IMR-90 (cell line): ENCODE data around the gene DIRAS2. TPM values are rescaled to one million over a fixed set of nuclear protein-coding genes. Genes with fewer than 3 reads are reported as not detected.

ENCODE experiments used
- ATAC-seq: fragments of 200-7000 bp; cut with Tn5 transposase; 2 replicates; pipeline ENCODE4 v1.9.1; 2020; ENCODE audit warnings: low read depth, mild to moderate bottlenecking, moderate library complexity
- BruUV-seq: library from RNA; stranded (reverse); fragments of 400-500 nt; replicated peaks from 2 replicates; lab custom pipeline; 2021; lab: Mats Ljungman, UMichigan
- CTCF ChIA-PET: fragments of 300-600 bp; formaldehyde crosslinking; extraction: SDS; loops from one replicate; lab custom pipeline; 2021; ENCODE audit warnings: antibody characterized with exemption; lab: Yijun Ruan, JAX
- POLR2A ChIA-PET: fragments of 300-600 bp; sonication (Branson Sonifier 250); formaldehyde crosslinking; loops from one replicate; lab custom pipeline; 2022; ENCODE audit warnings: antibody characterized with exemption; ENCODE audit not compliant: unreplicated experiment; lab: Charles Lee
- DNase-seq: peaks from one replicate; pipeline ENCODE4 v3.0.0; 2013
- H2AFZ ChIP-seq: replicated peaks from 2 replicates; pipeline ENCODE3; 2013; ENCODE audit warnings: low read length, mild to moderate bottlenecking; ENCODE audit not compliant: poor library complexity
- H2AK5ac ChIP-seq: 2 replicates; pipeline ENCODE4 v1.6.1; 2013; ENCODE audit warnings: low read depth, low read length, inconsistent platforms
- H2AK9ac ChIP-seq: replicated peaks from 2 replicates; pipeline ENCODE3; 2013; ENCODE audit warnings: mild to moderate bottlenecking, low read depth, low read length, moderate library complexity; ENCODE audit not compliant: poor library complexity
- H2BK120ac ChIP-seq: 2 replicates; pipeline ENCODE4 v1.6.1; 2013; ENCODE audit warnings: low read depth, low read length, inconsistent platforms
- H2BK15ac ChIP-seq: 3 replicates; pipeline ENCODE4 v1.6.1; 2013; ENCODE audit warnings: low read depth, low read length, inconsistent platforms
- H2BK20ac ChIP-seq: 2 replicates; pipeline ENCODE4 v1.6.1; 2013; ENCODE audit warnings: low read depth, mild to moderate bottlenecking, inconsistent platforms, low read length, moderate library complexity
- H2BK5ac ChIP-seq: 2 replicates; pipeline ENCODE4 v1.6.1; 2013; ENCODE audit warnings: mild to moderate bottlenecking, low read depth, low read length, inconsistent platforms; ENCODE audit not compliant: poor library complexity, severe bottlenecking
- H3K14ac ChIP-seq: replicated peaks from 2 replicates; pipeline ENCODE4 v1.6.1; 2013; ENCODE audit warnings: low read depth, low read length, inconsistent platforms
- H3K18ac ChIP-seq: 2 replicates; pipeline ENCODE4 v1.6.1; 2013; ENCODE audit warnings: low read depth, low read length, control low read depth
- H3K23ac ChIP-seq: 2 replicates; pipeline ENCODE4 v1.6.1; 2013; ENCODE audit warnings: low read depth, low read length, inconsistent platforms
- H3K27ac ChIP-seq: 2 replicates; pipeline ENCODE4 v1.5.1; 2013; ENCODE audit warnings: mild to moderate bottlenecking, control low read depth, low read length; ENCODE audit not compliant: insufficient read depth
- H3K27me3 ChIP-seq: 2 replicates; pipeline ENCODE4 v1.6.1; 2013; ENCODE audit warnings: low read length; ENCODE audit not compliant: control insufficient read depth, insufficient read depth
- H3K36me3 ChIP-seq: 2 replicates; pipeline ENCODE4 v1.6.1; 2013; ENCODE audit warnings: low read length, mixed read lengths; ENCODE audit not compliant: control insufficient read depth, insufficient read depth
- H3K4ac ChIP-seq: 2 replicates; pipeline ENCODE4 v1.6.1; 2013; ENCODE audit warnings: low read depth, low read length, inconsistent platforms
- H3K4me1 ChIP-seq: 2 replicates; pipeline ENCODE4 v1.6.1; 2013; ENCODE audit warnings: low read length, mixed read lengths; ENCODE audit not compliant: control insufficient read depth, insufficient read depth
- H3K4me2 ChIP-seq: 2 replicates; pipeline ENCODE4 v1.6.1; 2013; ENCODE audit warnings: low read depth, mild to moderate bottlenecking, control low read depth, low read length, moderate library complexity
- H3K4me3 ChIP-seq: 2 replicates; pipeline ENCODE4 v1.5.1; 2013; ENCODE audit warnings: low read depth, mild to moderate bottlenecking, control low read depth, low read length, moderate library complexity; ENCODE audit not compliant: insufficient read depth
- H3K56ac ChIP-seq: 2 replicates; pipeline ENCODE4 v1.6.1; 2013; ENCODE audit warnings: low read length, inconsistent platforms; ENCODE audit not compliant: insufficient read depth; ENCODE audit errors: extremely low read depth
- H3K79me1 ChIP-seq, 2 experiments: 2 replicates each; pipeline ENCODE4 v1.6.1; 2013; ENCODE audit warnings: low read length in 2 of 2, inconsistent platforms in 1 of 2, low read depth in 1 of 2
- H3K9ac ChIP-seq: 2 replicates; pipeline ENCODE4 v1.6.1; 2013; ENCODE audit warnings: low read depth, low read length, control low read depth
- H3K9me1 ChIP-seq: 2 replicates; pipeline ENCODE4 v1.6.1; 2013; ENCODE audit warnings: low read length, inconsistent platforms; ENCODE audit not compliant: insufficient read depth
- H3K9me3 ChIP-seq: 2 replicates; pipeline ENCODE4 v1.6.1; 2013; ENCODE audit warnings: low read length; ENCODE audit not compliant: control insufficient read depth, insufficient read depth
- H4K20me1 ChIP-seq: 2 replicates; pipeline ENCODE4 v1.6.1; 2013; ENCODE audit warnings: low read length, inconsistent platforms; ENCODE audit not compliant: insufficient read depth
- H4K5ac ChIP-seq: 2 replicates; pipeline ENCODE4 v1.6.1; 2013; ENCODE audit warnings: mild to moderate bottlenecking, low read depth, low read length, control low read depth
- H4K8ac ChIP-seq, 2 experiments: 2 replicates each; pipeline ENCODE4 v1.6.1; 2013; ENCODE audit warnings: low read depth in 2 of 2, low read length in 2 of 2, control low read depth in 1 of 2, inconsistent platforms in 1 of 2
- H4K91ac ChIP-seq: 2 replicates; pipeline ENCODE4 v1.6.1; 2013; ENCODE audit warnings: low read depth, low read length, inconsistent platforms; ENCODE audit not compliant: insufficient read depth
- BHLHE40 ChIP-seq: fragments of 150-350 bp; IDR thresholded peaks from 2 replicates; pipeline ENCODE4 v1.6.1; 2016; ENCODE audit warnings: mild to moderate bottlenecking, low read depth, low read length
- CEBPB ChIP-seq: IDR thresholded peaks from 2 replicates; pipeline ENCODE4 v1.6.1; 2012; ENCODE audit warnings: low read depth, low read length, improper control_type of control experiment
- CHD1 ChIP-seq: IDR thresholded peaks from 2 replicates; pipeline ENCODE4 v1.6.1; 2012; ENCODE audit warnings: low read depth, low read length, improper control_type of control experiment
- ELK1 ChIP-seq: fragments of 150-350 bp; IDR thresholded peaks from 2 replicates; pipeline ENCODE4 v1.6.1; 2016; ENCODE audit warnings: low read depth, mild to moderate bottlenecking, low read length, moderate library complexity, borderline replicate concordance
- FOS ChIP-seq: fragments of 150-350 bp; IDR thresholded peaks from 2 replicates; pipeline ENCODE4 v1.6.1; 2016; ENCODE audit warnings: low read depth, low read length
- MAFK ChIP-seq: IDR thresholded peaks from 2 replicates; pipeline ENCODE4 v1.6.1; 2012; ENCODE audit warnings: low read depth, low read length, improper control_type of control experiment
- MAZ ChIP-seq: IDR thresholded peaks from 2 replicates; pipeline ENCODE4 v1.6.1; 2012; ENCODE audit warnings: low read depth, mild to moderate bottlenecking, low read length, improper control_type of control experiment, moderate library complexity, borderline replicate concordance
- MXI1 ChIP-seq: IDR thresholded peaks from 2 replicates; pipeline ENCODE4 v1.6.1; 2012; ENCODE audit warnings: low read depth, mild to moderate bottlenecking, low read length, moderate library complexity, borderline replicate concordance
- NFE2L2 ChIP-seq: fragments of 150-350 bp; IDR thresholded peaks from 2 replicates; pipeline ENCODE4 v1.6.1; 2016; ENCODE audit warnings: low read depth, mild to moderate bottlenecking, low read length
- POLR2A ChIP-seq: IDR thresholded peaks from 2 replicates; pipeline ENCODE4 v1.6.1; 2012; ENCODE audit warnings: mild to moderate bottlenecking, low read depth, low read length
- RAD21 ChIP-seq: IDR thresholded peaks from 2 replicates; pipeline ENCODE4 v1.6.1; 2012; ENCODE audit warnings: low read length, improper control_type of control experiment
- RCOR1 ChIP-seq: IDR thresholded peaks from 2 replicates; pipeline ENCODE4 v1.6.1; 2012; ENCODE audit warnings: mild to moderate bottlenecking, low read length, improper control_type of control experiment; ENCODE audit not compliant: insufficient replicate concordance
- RFX5 ChIP-seq: IDR thresholded peaks from 2 replicates; pipeline ENCODE4 v1.8.0; 2012; ENCODE audit warnings: low read depth, mild to moderate bottlenecking, low read length, moderate library complexity
- USF2 ChIP-seq: fragments of 150-350 bp; IDR thresholded peaks from 2 replicates; pipeline ENCODE4 v1.6.1; 2017; ENCODE audit warnings: mild to moderate bottlenecking, antibody characterized with exemption, low read length, low read depth
- WGBS, 2 experiments: methylation state at CpG; one replicate each; pipeline versions ENCODE4 v1.1.5 to v1.1.7; 2013; ENCODE audit warnings: missing lambda C conversion rate in 2 of 2; ENCODE audit not compliant: insufficient read length in 1 of 2; ENCODE audit errors: extremely low coverage in 2 of 2; 5-methylcytosine and 5-hydroxymethylcytosine counted together
- dilution Hi-C: fragments of 300-500 bp; cut with HindIII; formaldehyde crosslinking; loops from one replicate; pipeline ENCODE4 v1.14.3; 2018; ENCODE audit warnings: low sequenced_read_pairs; ENCODE audit not compliant: unreplicated experiment
- in situ Hi-C: fragments of 300-500 bp; cut with MboI; formaldehyde crosslinking; loops from 3 replicates; pipeline ENCODE4 v1.14.3; 2019; ENCODE audit warnings: low sequenced_read_pairs, inconsistent platforms, mixed read lengths
- intact Hi-C: fragments of 100-400 bp; cut with micrococcal nuclease; formaldehyde crosslinking; loops from 2 replicates; pipeline ENCODE4 v1.10.0; 2022
- polyA plus RNA-seq, 3 experiments: library from polyadenylated mRNA; depleted of rRNA; stranded (reverse); fragments of >200 nt; gene quantifications; 2 replicates each; pipeline ENCODE4 v1.2.3, GENCODE V29; 2012; ENCODE audit warnings: low replicate concordance in 1 of 3
- total RNA-seq: library from RNA; depleted of rRNA; stranded (reverse); fragments of >200 nt; gene quantifications from 2 replicates; pipeline ENCODE4 v1.2.3, GENCODE V29; 2012
- TF ChIP-seq, protein P1 (sequence below): conservative IDR thresholded peaks from 2 replicates; pipeline ENCODE4 v1.5.1; 2012; ENCODE audit warnings: mild to moderate bottlenecking, low read depth, low read length, improper control_type of control experiment

DIRAS2 gene
- total and polyA plus RNA-seq, 2 of the 4 experiments (the other 2 are of a cell fraction): not detected

DNA sequence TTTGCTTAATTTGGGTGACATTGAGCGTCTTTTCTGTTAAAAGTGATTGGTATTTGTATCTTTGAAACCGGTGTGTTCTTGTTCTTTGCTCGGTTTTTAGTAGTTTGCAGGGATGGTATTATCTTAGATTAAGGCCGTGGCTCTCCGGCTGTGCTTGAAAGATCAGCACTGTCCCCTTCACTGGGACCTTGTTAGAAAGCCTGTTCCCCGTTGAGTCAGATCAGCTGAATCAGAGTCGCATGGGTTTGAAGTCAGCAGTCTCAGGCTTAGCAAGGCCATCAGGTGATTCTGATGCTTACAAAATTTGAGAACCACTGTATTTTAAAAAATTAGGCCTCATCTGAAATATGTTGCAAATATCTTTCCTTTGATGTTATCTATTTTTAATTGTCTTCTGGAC, 5.0 kb downstream of the DIRAS2 start:
- Histone ChIP-seq H4K5ac (no peak overlapping the region), H3K27ac (no peak overlapping the region), H3K36me3 (no peaks in the 10 kb centered on the region), H3K14ac (no peak overlapping the region), H4K20me1 (no peaks in the 10 kb centered on the region), H2AK9ac (no peak overlapping the region), H2AFZ (no peak overlapping the region), H4K8ac (no peak overlapping the region), H3K27me3 (peaks cover 12% of the 10 kb centered on the region), H3K4ac (no peak overlapping the region), H2AK5ac (no peak overlapping the region), H3K4me1 (no peaks in the 10 kb centered on the region), H2BK5ac (no peak overlapping the region), H2BK120ac (no peak overlapping the region), H3K4me2 (no peak overlapping the region), H3K9me3 (no peaks in the 10 kb centered on the region), H3K56ac (no peak overlapping the region), H3K23ac (no peak overlapping the region), H3K79me1 (no peaks in the 10 kb centered on the region), H3K18ac (no peak overlapping the region), H3K4me3 (no peak overlapping the region), H2BK15ac (no peak overlapping the region), H3K9me1 (no peaks in the 10 kb centered on the region), H4K91ac (no peak overlapping the region), H3K9ac (no peak overlapping the region), H2BK20ac (no peak overlapping the region)
- ChIA-PET POLR2A (no interaction called here), CTCF (no interaction called here)
- DNase-seq: no peak
- intact Hi-C loops: no loop called here
- 46% methylated on average over 4 of the region's 7 CpGs; no CpG with 5 or more reads in 1 of the 2 experiments for WGBS, 2 experiments
- TF ChIP-seq POLR2A (no peak), MXI1 (no peak), USF2 (no peak), CEBPB (no peak), RCOR1 (no peak), RAD21 (no peak), MAZ (no peak), CHD1 (no peak), BHLHE40 (no peak), FOS (no peak), NFE2L2 (no peak), RFX5 (no peak), MAFK (no peak), ELK1 (no peak)
- TF ChIP-seq, protein P1, sequence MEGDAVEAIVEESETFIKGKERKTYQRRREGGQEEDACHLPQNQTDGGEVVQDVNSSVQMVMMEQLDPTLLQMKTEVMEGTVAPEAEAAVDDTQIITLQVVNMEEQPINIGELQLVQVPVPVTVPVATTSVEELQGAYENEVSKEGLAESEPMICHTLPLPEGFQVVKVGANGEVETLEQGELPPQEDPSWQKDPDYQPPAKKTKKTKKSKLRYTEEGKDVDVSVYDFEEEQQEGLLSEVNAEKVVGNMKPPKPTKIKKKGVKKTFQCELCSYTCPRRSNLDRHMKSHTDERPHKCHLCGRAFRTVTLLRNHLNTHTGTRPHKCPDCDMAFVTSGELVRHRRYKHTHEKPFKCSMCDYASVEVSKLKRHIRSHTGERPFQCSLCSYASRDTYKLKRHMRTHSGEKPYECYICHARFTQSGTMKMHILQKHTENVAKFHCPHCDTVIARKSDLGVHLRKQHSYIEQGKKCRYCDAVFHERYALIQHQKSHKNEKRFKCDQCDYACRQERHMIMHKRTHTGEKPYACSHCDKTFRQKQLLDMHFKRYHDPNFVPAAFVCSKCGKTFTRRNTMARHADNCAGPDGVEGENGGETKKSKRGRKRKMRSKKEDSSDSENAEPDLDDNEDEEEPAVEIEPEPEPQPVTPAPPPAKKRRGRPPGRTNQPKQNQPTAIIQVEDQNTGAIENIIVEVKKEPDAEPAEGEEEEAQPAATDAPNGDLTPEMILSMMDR: no peak
- ATAC-seq: no peak
- in situ Hi-C loops: no loop called here
- BruUV-seq: no TSS peak
- dilution Hi-C loops: no loop called here
